Adipocyte (in vitro differentiated cells): Measurements from ENCODE around the gene BPIFB3.
"Not testable (repeated sequence)": the region's sequence is repeated elsewhere in the genome, so short reads cannot be mapped to it uniquely, and the experiment has no call there.

Source experiments
- DNase-seq: peaks from one replicate; pipeline ENCODE4 v3.0.0-alpha.2; 2015; ENCODE audit warnings: low read depth
- H3K27me3 ChIP-seq: replicated peaks from 2 replicates; pipeline ENCODE4 v1.7.0; 2013; ENCODE audit warnings: mild to moderate bottlenecking, low read length, moderate library complexity; ENCODE audit not compliant: control insufficient read depth, insufficient read depth
- H3K36me3 ChIP-seq: 2 replicates; pipeline ENCODE4 v1.7.0; 2013; ENCODE audit warnings: low read length, mild to moderate bottlenecking, moderate library complexity; ENCODE audit not compliant: control insufficient read depth, insufficient read depth, severe bottlenecking
- H3K4me1 ChIP-seq: 2 replicates; pipeline ENCODE4 v1.7.0; 2013; ENCODE audit warnings: mild to moderate bottlenecking, low read length, moderate library complexity; ENCODE audit not compliant: control insufficient read depth, insufficient read depth
- H3K4me3 ChIP-seq: 2 replicates; pipeline ENCODE4 v1.7.0; 2013; ENCODE audit warnings: mild to moderate bottlenecking, low read length, moderate library complexity
- H3K9ac ChIP-seq: 2 replicates; pipeline ENCODE4 v1.7.0; 2013; ENCODE audit warnings: mild to moderate bottlenecking, low read length, moderate library complexity
- H3K9me3 ChIP-seq: 2 replicates; pipeline ENCODE4 v1.7.0; 2013; ENCODE audit warnings: mild to moderate bottlenecking, low read length, moderate library complexity; ENCODE audit not compliant: control insufficient read depth

Gene BPIFB3

GRCh38 chr20:33083544-33084340 is 30.0 kb downstream of the BPIFB3 start:
- Histone ChIP-seq H3K27me3 (peaks cover 49% of the 10 kb centered on the region), H3K36me3 (no peaks in the 10 kb centered on the region), H3K9ac (no peak overlapping the region), H3K4me1 (no peaks in the 10 kb centered on the region), H3K4me3 (no peak overlapping the region), H3K9me3 (no peaks in the 10 kb centered on the region)
- no peak for DNase-seq

- Histone ChIP-seq H3K4me3 (no peak overlapping the region), H3K9ac (no peak overlapping the region), H3K36me3 (no peaks in the 10 kb centered on the region), H3K9me3 (no peaks in the 10 kb centered on the region), H3K4me1 (no peaks in the 10 kb centered on the region), H3K27me3 (peaks cover 58% of the 10 kb centered on the region)
- DNase-seq = no peak
These were observed 31.0 kb downstream of the BPIFB3 start for GRCh38 chr20:33084722-33085121.

GRCh38 chr20:33086052-33086722 is 32.5 kb downstream of the BPIFB3 start:
- Histone ChIP-seq H3K4me1 (no peaks in the 10 kb centered on the region), H3K9me3 (no peaks in the 10 kb centered on the region), H3K36me3 (no peaks in the 10 kb centered on the region), H3K9ac (no peak overlapping the region), H3K4me3 (no peak overlapping the region), H3K27me3 (peaks cover 67% of the 10 kb centered on the region)
- no peak for DNase-seq

DNA sequence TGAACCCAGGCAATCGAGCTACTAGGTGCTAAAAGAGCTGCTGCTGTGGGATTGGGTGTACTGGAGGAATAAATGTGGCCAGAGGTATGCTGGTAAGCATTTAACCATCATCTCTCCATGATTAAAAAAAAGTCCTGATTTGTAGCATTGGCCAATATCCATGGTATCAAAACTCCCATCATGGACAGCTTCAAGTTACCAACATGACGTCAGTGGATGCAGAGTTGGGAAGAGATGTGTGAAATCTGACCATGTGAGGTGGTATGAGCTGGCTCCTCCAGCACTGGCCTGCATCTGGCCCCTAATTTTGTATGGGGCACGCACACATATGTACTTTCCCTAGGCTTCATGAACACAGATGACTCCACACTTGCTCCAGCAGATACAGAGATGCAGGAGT is 37.4 kb downstream of the BPIFB3 start:
- no peak overlapping the region for H3K9ac ChIP-seq
- no peak for DNase-seq
- H3K4me3 ChIP-seq = no peak overlapping the region
- no peaks in the 10 kb centered on the region for H3K36me3 ChIP-seq
- peaks cover under 1% of the 10 kb centered on the region for H3K4me1 ChIP-seq
- H3K9me3 ChIP-seq = no peaks in the 10 kb centered on the region
- H3K27me3 ChIP-seq = peaks cover 41% of the 10 kb centered on the region

GRCh38 chr20:33091693-33092092 is 38.0 kb downstream of the BPIFB3 start:
- H3K4me1 ChIP-seq = peaks cover 6% of the 10 kb centered on the region
- no peak overlapping the region for H3K9ac ChIP-seq
- no peaks in the 10 kb centered on the region for H3K36me3 ChIP-seq
- DNase-seq = no peak
- no peaks in the 10 kb centered on the region for H3K9me3 ChIP-seq
- H3K4me3 ChIP-seq = no peak overlapping the region
- peaks cover 36% of the 10 kb centered on the region for H3K27me3 ChIP-seq

- peaks cover 13% of the 10 kb centered on the region for H3K4me1 ChIP-seq
- H3K27me3 ChIP-seq = peaks cover 30% of the 10 kb centered on the region
- no peak overlapping the region for H3K4me3 ChIP-seq
- H3K36me3 ChIP-seq = no peaks in the 10 kb centered on the region
- H3K9me3 ChIP-seq = no peaks in the 10 kb centered on the region
- no peak overlapping the region for H3K9ac ChIP-seq
- DNase-seq = no peak
These were observed 38.7 kb downstream of the BPIFB3 start for GRCh38 chr20:33092361-33092760.

DNA sequence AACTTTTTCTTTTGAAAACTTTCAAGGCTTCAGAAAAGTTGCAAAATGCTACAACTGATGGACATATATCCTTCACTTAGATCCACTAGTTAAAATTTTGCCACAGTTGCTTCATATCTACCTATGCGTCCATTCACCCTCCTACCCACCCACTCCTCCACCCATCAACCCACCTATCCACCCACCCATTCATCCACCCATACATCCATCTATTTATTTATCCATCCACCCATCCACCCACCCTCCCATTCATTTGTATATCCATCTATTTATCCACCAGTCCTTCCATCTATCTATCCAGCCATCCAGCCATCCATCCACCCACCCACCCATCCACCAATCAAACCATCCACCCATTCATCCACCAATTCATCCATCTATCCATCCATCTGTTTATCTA is 39.4 kb downstream of the BPIFB3 start:
- no peak overlapping the region for H3K4me3 ChIP-seq
- H3K36me3 ChIP-seq = no peaks in the 10 kb centered on the region
- DNase-seq = no peak
- no peak overlapping the region for H3K9ac ChIP-seq
- peaks cover 15% of the 10 kb centered on the region for H3K4me1 ChIP-seq
- no peaks in the 10 kb centered on the region for H3K9me3 ChIP-seq
- H3K27me3 ChIP-seq = peaks cover 23% of the 10 kb centered on the region

- Histone ChIP-seq H3K9me3 (no peaks in the 10 kb centered on the region), H3K27me3 (peaks cover 20% of the 10 kb centered on the region), H3K36me3 (no peaks in the 10 kb centered on the region), H3K9ac (no peak overlapping the region), H3K4me1 (peaks cover 15% of the 10 kb centered on the region), H3K4me3 (no peak overlapping the region)
- DNase-seq = no peak
These were observed 39.9 kb downstream of the BPIFB3 start for GRCh38 chr20:33093582-33093981.

GRCh38 chr20:33095249-33095648 is 41.5 kb downstream of the BPIFB3 start:
- Histone ChIP-seq H3K36me3 (no peaks in the 10 kb centered on the region), H3K27me3 (peaks cover 4% of the 10 kb centered on the region)

DNA sequence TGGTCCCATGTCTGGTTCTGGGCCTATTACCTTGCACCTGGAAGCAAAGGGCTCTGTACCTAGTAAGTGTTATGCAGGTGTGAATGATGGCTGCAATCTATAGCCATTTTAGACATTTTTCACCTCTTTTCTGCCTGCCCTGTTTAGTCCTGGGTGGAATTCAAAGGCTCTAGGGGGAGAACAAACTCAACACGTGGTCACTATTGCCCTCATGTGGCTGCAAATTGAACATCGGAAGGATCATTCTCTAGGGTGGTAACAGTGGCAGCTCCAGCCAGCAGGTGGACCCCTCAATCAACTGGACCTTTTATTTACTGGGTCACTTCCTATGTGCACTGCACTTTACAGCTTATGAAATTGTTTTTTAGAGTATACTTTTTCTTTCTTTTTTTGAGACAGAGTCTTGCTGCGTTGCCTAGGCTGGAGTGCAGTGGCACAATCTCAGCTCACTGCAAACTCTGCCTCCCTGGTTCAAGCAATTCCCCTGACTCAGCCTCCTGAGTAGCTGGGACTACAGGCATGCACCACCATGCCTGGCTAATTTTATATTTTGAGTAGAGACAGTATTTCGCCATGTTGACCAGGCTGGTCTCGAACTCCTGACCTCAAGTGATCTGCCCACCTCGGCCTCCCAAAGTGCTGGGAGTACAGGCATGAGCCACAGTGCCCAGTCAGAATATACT is 42.3 kb downstream of the BPIFB3 start:
- H3K36me3 ChIP-seq, H3K4me3 ChIP-seq, H3K27me3 ChIP-seq, H3K9ac ChIP-seq, H3K9me3 ChIP-seq: not testable (repeated sequence)
- peak; percentile 59 for DNase-seq
- peaks cover 15% of the 10 kb centered on the region for H3K4me1 ChIP-seq

More at GRCh38 chr20:33095249-33095648, 41.5 kb downstream of the BPIFB3 start:
- H3K9me3 ChIP-seq = no peaks in the 10 kb centered on the region
- no peak overlapping the region for H3K4me3 ChIP-seq
- no peak overlapping the region for H3K9ac ChIP-seq
- no peak for DNase-seq
- H3K4me1 ChIP-seq = peaks cover 15% of the 10 kb centered on the region

DNA sequence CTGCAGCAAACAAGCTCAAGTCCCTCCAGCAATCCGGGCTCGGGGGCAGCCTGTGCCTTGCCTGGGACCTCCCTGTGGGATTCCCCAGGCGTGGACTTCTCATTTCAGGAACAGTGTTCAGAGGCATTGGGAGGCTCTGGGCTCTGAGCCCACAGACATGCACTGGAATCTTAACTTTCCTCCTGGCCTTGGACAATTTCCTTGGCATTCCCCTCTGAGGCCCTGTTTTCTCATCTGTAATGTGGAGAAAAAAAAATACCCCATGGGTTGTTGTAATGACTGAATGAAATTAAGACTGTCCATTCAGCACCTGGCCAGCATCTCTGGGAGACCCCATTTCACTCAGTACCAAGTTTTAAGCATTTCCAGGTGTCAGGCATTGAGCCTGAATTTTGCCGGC is 43.3 kb downstream of the BPIFB3 start:
- no peak overlapping the region for H3K4me3 ChIP-seq
- H3K9me3 ChIP-seq = no peaks in the 10 kb centered on the region
- peaks cover 6% of the 10 kb centered on the region for H3K27me3 ChIP-seq
- DNase-seq = peak; percentile 11
- no peaks in the 10 kb centered on the region for H3K36me3 ChIP-seq
- H3K4me1 ChIP-seq = peaks cover 15% of the 10 kb centered on the region
- no peak overlapping the region for H3K9ac ChIP-seq
